GM19043 (cell line): ENCODE results near the gene FOXB2.

Source experiments
- ATAC-seq: cut with Tn5 transposase; IDR thresholded peaks from one replicate; pipeline ENCODE4 v1.9.1; 2021; ENCODE audit warnings: low read depth; ENCODE audit not compliant: unreplicated experiment

Gene FOXB2

GRCh38 chr9:77015327-77016048, 4.0 kb upstream of the FOXB2 start:
- ATAC-seq: no peak

DNA sequence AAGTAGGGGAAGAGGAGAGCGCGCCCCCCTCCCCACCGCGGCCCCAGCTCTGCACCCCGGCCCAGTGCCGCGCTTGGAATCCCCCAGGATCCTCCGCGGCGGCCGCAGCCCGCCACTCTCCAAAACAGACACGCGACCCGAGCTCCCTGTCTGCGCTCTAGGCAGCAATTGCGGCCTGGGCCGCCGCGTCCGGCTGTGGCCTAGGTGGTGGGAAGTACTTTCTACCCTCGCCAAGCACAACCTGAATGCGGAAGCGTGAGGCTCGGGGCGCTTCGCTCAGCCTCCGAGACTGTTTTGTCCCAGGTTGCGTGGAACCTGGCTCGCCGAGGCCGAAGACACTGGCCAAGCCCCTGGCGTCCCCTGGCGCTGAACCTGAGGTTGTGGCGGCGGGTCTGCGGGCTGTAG, 3.3 kb upstream of the FOXB2 start:
- no peak for ATAC-seq

GRCh38 chr9:77016526-77017504, 2.6 kb upstream of the FOXB2 start:
- no peak for ATAC-seq

GRCh38 chr9:77017505-77017894, 2.0 kb upstream of the FOXB2 start:
- ATAC-seq: no peak

GRCh38 chr9:77018058-77018968, 1.1 kb upstream of the FOXB2 start:
- no peak for ATAC-seq

DNA sequence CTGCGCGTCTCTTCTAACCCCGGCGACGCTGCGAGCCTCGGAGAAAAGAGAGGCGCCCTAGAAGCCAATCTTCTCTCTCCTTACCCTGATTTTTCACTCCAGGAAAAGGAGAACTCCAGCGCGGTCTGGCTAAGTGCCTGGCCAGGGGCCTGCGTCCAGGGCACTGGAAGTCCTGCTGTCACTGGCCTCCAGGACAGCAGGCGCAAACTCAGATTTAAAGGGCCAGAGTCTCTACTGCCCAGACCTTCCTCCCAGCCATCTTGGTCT, 553 bp upstream of the FOXB2 start:
- no peak for ATAC-seq

DNA sequence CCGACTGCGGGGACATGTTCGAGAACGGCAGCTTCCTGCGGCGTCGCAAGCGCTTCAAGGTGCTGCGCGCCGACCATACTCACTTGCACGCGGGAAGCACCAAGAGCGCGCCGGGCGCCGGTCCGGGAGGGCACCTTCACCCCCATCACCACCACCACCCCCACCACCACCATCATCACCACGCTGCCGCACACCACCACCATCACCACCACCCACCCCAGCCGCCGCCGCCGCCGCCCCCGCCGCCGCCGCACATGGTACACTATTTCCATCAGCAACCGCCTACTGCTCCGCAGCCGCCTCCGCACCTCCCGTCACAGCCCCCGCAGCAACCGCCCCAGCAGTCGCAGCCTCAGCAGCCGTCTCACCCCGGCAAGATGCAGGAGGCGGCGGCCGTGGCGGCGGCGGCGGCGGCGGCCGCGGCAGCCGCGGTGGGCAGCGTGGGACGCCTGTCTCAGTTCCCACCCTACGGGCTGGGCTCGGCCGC, 514 bp downstream of the FOXB2 start:
- ATAC-seq: no peak

- ATAC-seq: no peak
Observed at GRCh38 chr9:77020413-77021290, 1.2 kb downstream of the FOXB2 start.

DNA sequence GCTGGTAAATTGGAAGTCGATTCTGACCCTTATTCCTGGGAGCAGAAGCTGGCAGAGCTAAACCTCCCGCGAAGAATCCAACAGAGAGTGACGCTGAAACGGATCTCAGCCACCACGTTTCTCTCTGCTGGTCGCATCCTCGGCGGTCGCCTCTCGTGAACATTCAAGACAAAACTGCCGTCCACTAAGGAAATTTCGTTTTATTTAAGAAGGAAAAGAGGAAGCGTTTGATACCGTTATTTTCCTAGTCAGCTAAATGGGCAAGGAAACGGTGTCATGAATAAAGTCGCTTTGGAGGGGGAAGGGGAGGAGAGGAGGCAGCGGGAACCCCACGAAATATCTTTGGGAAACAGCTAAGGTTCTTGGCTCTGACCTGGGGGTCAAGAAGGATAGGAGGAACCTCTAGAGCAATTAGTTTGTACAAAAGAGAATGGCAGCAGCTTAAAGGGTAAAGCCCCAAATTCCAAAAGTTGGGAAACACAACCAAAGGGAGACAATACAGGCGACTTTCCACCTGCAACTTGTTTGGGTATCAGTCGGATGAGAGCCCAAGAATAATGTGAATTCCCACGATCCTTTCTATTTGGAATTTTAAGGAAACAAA, 1.9 kb downstream of the FOXB2 start:
- ATAC-seq: no peak

DNA sequence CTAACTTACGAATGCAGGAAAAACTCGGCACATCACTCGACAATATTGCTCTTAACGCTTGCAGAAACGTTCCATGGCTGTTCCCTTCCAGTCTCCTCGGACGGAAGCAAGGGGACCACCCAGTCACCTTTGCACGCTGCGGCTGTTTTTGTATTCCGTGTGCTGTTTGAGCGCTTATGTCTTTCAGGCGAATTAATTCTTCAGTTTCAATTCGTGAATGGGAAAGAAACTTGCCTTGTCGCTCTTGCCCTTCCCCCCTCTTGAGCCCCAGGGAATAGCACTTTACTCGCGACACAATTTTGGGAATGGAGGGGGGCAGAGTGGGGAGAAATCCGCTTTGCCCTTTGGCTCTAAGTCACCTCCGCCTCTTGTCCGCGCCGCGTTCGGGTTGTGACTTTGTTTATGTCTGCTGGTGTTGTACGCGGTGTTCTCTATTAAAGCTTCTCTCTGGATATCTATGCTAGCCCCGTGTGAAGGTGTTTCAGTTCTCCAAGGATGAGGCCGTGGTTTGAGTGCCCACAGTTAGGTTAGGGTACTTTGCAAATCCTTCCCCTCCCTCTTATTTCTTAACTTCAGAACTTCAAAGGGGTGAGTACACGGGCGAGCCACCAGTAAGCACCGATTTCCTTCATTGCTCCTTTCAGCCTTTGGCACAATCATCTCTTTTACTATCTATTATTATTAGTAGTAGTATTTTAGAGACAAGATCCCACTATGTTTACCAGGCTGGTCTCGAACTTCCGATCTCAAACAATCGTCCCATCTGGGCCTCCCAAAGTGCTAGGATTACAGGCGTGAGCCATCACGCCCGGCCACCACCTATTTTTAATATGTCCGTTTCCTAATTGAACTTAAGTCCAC, 2.7 kb downstream of the FOXB2 start:
- ATAC-seq: no peak

- ATAC-seq: no peak
Observed at GRCh38 chr9:77022783-77023440, 3.5 kb downstream of the FOXB2 start.

DNA sequence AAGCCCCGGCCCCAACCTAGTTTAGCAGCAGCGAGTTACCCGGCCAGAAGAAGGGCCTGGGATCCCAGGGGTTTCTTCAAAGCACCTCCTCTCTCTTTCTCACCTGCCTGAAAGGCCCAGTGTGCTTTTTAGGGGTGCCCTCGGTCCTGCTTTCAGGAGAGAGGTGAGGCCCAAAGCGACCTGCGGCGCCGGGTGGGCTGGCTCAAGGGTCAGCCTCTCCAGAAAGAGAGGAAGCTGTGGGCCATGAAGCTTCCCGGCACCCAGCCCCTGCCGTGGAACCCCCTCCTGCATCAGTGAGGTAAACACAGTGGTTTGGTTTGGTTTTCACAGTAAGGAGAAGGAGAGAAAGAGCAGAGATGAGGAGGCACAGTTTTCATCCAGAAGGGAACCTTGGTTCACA, 4.3 kb downstream of the FOXB2 start:
- no peak for ATAC-seq

GRCh38 chr9:77024776-77025545, 5.5 kb downstream of the FOXB2 start:
- ATAC-seq: no peak

DNA sequence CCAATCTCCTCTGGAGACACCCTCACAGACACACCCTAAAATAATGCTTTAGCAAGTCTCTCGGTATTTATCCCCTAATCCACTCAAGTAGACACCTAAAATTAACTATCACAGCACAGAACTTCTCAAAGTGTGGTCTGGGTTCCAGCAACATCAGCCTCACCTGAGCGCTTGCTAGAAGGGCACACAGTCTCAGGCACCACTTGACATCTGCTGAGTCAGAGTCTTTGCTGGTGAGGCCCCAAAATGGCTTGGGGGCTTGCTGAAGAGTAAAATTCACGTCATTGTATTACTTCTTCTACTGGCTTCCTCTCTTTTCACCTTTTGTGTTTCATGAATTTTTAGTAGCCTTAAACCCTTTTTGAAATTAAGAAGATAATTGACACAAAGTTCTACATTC, 9.0 kb downstream of the FOXB2 start:
- ATAC-seq: no peak

- ATAC-seq: no peak
Observed at GRCh38 chr9:77030045-77030444, 10.6 kb downstream of the FOXB2 start.

- no peak for ATAC-seq
Observed at GRCh38 chr9:77038281-77039036, 19.0 kb downstream of the FOXB2 start.

DNA sequence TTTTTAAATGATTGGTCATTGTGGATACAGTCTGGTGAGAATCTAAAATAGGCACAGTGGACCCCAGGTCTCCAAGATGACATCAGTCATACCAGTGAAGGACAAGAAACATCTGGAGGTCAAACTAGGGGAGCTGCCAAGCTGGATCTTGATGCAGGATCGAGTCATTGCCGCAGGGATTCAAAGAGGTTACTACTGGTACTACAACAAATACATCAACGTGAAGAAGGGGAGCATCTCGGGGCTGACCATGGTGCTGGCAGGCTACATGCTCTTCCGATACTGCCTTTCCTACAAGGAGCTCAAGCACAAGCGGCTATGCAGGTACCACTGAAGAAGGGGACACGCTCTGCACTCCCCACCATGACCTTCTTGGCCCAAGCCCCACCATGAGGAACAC, 20.9 kb downstream of the FOXB2 start:
- ATAC-seq: no peak
